Measurements from ENCODE around the gene MCUB. TPM values are rescaled to one million over a fixed set of nuclear protein-coding genes. Genes with fewer than 3 reads are reported as not detected.

MCUB gene
- total RNA-seq, 1 donor from 2014 or later, result 14.8 TPM

DNA sequence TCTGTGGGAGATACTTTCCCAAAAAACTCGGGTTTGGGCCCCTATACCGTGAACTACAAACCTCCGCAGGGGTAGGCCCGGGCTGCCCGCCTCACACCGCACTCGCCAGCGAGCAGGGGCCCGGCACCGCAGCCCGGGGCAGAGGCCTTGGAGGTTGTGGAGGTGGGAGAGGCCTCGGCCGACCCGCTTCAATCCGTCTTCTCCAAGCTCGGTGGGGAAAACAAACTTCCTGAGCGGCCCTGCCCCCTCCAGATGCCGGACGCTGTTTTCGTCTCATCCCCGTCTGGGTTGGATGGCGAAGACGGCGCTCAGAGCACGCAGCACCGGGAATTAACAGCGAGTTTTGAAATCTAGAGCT, 442 bp upstream of the MCUB start:
- peak; percentile 67 for DNase-seq
- intact Hi-C loops (cut with DNase I), result no loop called here
- TF ChIP-seq, protein P1, sequence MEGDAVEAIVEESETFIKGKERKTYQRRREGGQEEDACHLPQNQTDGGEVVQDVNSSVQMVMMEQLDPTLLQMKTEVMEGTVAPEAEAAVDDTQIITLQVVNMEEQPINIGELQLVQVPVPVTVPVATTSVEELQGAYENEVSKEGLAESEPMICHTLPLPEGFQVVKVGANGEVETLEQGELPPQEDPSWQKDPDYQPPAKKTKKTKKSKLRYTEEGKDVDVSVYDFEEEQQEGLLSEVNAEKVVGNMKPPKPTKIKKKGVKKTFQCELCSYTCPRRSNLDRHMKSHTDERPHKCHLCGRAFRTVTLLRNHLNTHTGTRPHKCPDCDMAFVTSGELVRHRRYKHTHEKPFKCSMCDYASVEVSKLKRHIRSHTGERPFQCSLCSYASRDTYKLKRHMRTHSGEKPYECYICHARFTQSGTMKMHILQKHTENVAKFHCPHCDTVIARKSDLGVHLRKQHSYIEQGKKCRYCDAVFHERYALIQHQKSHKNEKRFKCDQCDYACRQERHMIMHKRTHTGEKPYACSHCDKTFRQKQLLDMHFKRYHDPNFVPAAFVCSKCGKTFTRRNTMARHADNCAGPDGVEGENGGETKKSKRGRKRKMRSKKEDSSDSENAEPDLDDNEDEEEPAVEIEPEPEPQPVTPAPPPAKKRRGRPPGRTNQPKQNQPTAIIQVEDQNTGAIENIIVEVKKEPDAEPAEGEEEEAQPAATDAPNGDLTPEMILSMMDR (IDR thresholded peaks at IDR 0.05), result no peak
- Histone ChIP-seq H3K36me3 (no peaks in the 10 kb centered on the region), H3K9me3 (no peaks in the 10 kb centered on the region), H3K27me3 (no peaks in the 10 kb centered on the region), H3K27ac (peak overlapping the region; percentile 76), H3K4me1 (peaks cover 9% of the 10 kb centered on the region), H3K4me3 (peak overlapping the region; percentile 69)
- ATAC-seq, result peak; percentile 24

DNA sequence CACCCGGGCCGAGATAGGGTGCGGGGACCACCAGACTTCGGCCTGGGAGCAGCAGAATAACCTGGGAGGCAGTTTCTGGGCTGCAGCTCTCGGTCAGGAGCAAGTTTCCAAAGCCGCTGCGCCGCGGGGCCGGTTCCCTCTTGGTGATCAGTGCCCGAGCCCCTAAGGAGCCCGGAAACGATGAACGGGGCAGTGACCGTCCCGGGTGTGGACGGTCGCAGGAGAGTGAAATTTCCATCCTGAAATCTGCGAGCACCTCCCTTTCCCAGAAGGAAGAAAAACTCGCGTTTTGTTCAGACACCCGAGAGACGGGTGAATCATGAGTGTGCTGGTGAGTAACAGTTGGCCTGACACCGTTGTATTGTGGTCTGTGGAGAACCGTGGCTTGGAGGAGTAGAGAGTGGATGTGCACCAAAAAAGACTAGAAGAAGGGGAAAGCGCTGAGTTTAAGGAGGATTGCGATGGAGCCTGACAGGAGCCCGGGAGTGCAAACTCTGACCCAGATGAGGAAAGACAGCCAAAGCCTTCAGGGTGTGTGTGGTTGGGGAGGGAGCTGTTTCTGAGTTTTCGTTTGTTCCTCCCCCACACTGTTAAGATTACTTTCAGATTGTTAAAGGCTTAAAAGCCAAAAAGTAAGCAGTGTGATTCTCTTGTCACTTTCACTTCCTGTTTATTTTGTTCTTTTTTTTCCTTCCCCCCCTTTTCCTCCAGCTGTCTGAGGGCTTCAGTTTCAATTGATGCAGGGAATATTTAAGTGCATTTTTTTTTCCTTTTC, 828 bp downstream of the MCUB start:
- DNase-seq (no peak), ATAC-seq (peak; percentile 66)
- TF ChIP-seq, protein P1 (IDR thresholded peaks at IDR 0.05), result no peak
- H3K36me3 ChIP-seq, result no peaks in the 10 kb centered on the region
- intact Hi-C loops (cut with DNase I), result no loop called here
- peak overlapping the region; percentile 69 for H3K4me3 ChIP-seq
- no peaks in the 10 kb centered on the region for H3K9me3 ChIP-seq
- H3K27me3 ChIP-seq, result no peaks in the 10 kb centered on the region
- peaks cover 9% of the 10 kb centered on the region for H3K4me1 ChIP-seq
- H3K27ac ChIP-seq, result peak overlapping the region; percentile 68

DNA sequence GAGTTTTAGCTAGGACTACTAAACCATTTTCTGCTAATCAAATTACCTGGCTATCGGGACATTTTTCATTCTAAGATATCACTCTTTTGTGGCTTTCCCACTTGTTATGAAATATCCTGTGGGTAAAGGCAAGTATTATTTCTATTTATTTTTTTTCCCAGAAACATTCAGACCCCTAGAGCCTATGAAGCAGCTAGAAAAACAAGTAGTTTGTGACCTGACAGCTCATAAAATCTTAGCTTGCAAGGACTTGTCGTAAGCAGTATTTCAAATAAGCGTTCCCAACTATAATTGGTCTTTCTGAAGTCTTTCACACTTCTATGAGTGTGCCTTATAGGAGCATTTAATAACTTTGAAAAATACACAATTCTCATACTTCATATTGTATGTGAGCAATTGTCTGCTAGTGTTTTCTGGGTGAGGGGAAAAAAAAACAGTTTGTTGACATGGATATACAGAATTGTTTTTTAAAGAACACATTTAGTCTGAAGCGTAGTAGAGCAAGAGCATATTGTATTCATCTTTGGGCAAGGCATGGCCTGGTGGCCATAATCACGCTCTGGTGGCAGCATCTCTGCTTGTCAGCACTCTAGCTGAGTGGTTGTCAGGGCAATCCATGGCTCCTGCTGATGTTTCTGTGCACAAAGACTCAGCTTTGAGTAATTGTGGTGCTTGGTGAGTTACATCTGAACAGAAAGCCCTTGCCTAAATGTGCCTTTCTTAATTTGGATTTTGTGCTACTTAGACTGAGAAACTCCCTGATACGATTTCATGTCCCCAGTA, 2.6 kb downstream of the MCUB start:
- intact Hi-C loops (cut with DNase I), result no loop called here
- Histone ChIP-seq H3K4me3 (no peak overlapping the region), H3K9me3 (no peaks in the 10 kb centered on the region), H3K36me3 (no peaks in the 10 kb centered on the region), H3K4me1 (peaks cover 9% of the 10 kb centered on the region), H3K27me3 (no peaks in the 10 kb centered on the region), H3K27ac (no peak overlapping the region)
- DNase-seq (no peak), ATAC-seq (no peak)
- TF ChIP-seq, protein P1 (IDR thresholded peaks at IDR 0.05), result no peak

DNA sequence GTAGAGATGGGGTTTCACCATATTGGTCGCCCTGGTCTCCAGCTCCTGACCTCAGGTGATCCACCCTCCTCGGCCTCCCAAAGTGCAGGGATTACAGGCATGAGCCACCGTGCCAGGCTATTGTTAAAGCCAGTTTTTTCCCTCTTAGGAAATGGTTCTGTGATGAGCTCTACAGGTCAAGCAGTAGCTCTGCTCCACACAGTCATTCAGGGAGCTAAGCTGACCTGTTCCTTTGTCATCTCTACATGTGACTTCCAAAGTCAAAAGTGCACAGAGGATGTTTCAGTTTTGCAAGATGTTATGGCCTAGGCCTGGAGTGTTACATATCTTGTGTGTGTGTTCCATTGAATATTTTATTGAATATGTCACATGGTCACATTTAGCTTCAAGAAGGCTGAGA, 11.4 kb downstream of the MCUB start:
- Histone ChIP-seq H3K4me1 (no peaks in the 10 kb centered on the region), H3K36me3 (no peaks in the 10 kb centered on the region), H3K9me3 (no peaks in the 10 kb centered on the region), H3K27ac (no peak overlapping the region), H3K27me3 (no peaks in the 10 kb centered on the region), H3K4me3 (no peak overlapping the region)
- no peak for ATAC-seq
- TF ChIP-seq, protein P1 (IDR thresholded peaks at IDR 0.05), result no peak
- no peak for DNase-seq
- intact Hi-C loops (cut with DNase I), result no loop called here

DNA sequence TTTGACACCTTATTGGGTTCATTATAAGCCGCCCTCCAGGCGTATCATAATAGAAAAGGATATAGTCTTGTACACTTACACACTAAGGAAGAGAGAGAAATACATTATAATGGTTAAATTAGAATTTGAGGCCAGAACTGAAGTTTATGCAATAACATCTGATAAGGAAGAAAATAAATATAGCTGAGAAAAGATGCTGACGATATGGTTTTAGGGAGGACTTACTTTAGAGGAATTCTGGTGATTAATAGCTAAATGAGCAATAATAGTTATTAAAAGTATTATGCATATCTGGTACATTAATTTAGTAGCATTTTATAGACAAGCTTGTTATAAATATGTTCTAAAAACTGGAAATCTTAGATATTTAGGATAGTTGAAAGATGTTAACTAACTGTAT, 12.1 kb downstream of the MCUB start:
- Histone ChIP-seq H3K27me3 (no peaks in the 10 kb centered on the region), H3K36me3 (no peaks in the 10 kb centered on the region), H3K4me1 (no peaks in the 10 kb centered on the region), H3K27ac (no peak overlapping the region), H3K4me3 (no peak overlapping the region), H3K9me3 (no peaks in the 10 kb centered on the region)
- TF ChIP-seq, protein P1 (IDR thresholded peaks at IDR 0.05), result no peak
- intact Hi-C loops (cut with DNase I), result no loop called here
- ATAC-seq (no peak), DNase-seq (no peak)

All from upper lobe of right lung (tissue), 1 donor.